CD14-positive monocyte (primary cell): Measurements from ENCODE around the gene MEF2B. TPM values are rescaled to one million over a fixed set of nuclear protein-coding genes. Genes with fewer than 3 reads are reported as not detected.

Experiments
- DNase-seq, 3 donors: peaks; one replicate each; pipeline ENCODE4 v3.0.0-alpha.2; 2011 to 2022
- H2AFZ ChIP-seq: 2 replicates; pipeline ENCODE4 v1.6.0; 2012; ENCODE audit warnings: mild to moderate bottlenecking, low read depth, low read length, inconsistent platforms; ENCODE audit not compliant: insufficient read depth, poor library complexity, severe bottlenecking
- H3K27ac ChIP-seq, 2 donors: 1 replicate in 1 of 2; 2 replicates in 1 of 2; pipeline ENCODE4 v1.5.1; 2012 to 2013; ENCODE audit warnings: low read length in 2 of 2, control low read depth in 1 of 2, inconsistent platforms in 1 of 2, low read depth in 1 of 2, mild to moderate bottlenecking in 1 of 2
- H3K27me3 ChIP-seq, 2 donors: one replicate each; pipeline versions ENCODE4 v1.6.0 to v1.6.1; 2011 to 2013; ENCODE audit warnings: low read length in 2 of 2; ENCODE audit not compliant: control insufficient read depth in 2 of 2, insufficient read depth in 2 of 2
- H3K36me3 ChIP-seq, 2 donors: replicated peaks in 1 of 2; 1 replicate in 1 of 2; 2 replicates in 1 of 2; pipeline versions ENCODE4 v1.5.1 to v1.6.1; 2012 to 2013; ENCODE audit warnings: low read length in 2 of 2, control low read depth in 1 of 2, inconsistent platforms in 1 of 2, mild to moderate bottlenecking in 1 of 2; ENCODE audit not compliant: insufficient read depth in 2 of 2, control insufficient read depth in 1 of 2
- H3K4me1 ChIP-seq, 2 donors: 1 replicate in 1 of 2; 2 replicates in 1 of 2; pipeline versions ENCODE4 v1.5.1 to v1.6.1; 2012 to 2013; ENCODE audit warnings: low read length in 2 of 2, control low read depth in 1 of 2, inconsistent platforms in 1 of 2, mild to moderate bottlenecking in 1 of 2, moderate library complexity in 1 of 2; ENCODE audit not compliant: insufficient read depth in 2 of 2, control insufficient read depth in 1 of 2
- H3K4me2 ChIP-seq: replicated peaks from 2 replicates; pipeline ENCODE3; 2012; ENCODE audit warnings: low read length, moderate library complexity, mild to moderate bottlenecking; ENCODE audit not compliant: poor library complexity, severe bottlenecking; ENCODE audit errors: extremely low read depth
- H3K4me3 ChIP-seq, 3 experiments: fragments of 200-600 bp in 1 of 3; sonication (generic) in 1 of 3; replicated peaks in 1 of 3; 1 replicate in 2 of 3; 2 replicates in 1 of 3; pipeline ENCODE4 v1.5.1; 2011 to 2013; ENCODE audit warnings: low read length in 3 of 3, mild to moderate bottlenecking in 3 of 3, control low read depth in 2 of 3, low read depth in 2 of 3, inconsistent platforms in 1 of 3, moderate library complexity in 1 of 3
- H3K79me2 ChIP-seq: 2 replicates; pipeline ENCODE4 v1.6.0; 2012; ENCODE audit warnings: mild to moderate bottlenecking, control low read depth, inconsistent platforms, low read length, moderate library complexity; ENCODE audit not compliant: insufficient read depth
- H3K9ac ChIP-seq: 2 replicates; pipeline ENCODE4 v1.6.0; 2017; ENCODE audit warnings: low read length, mild to moderate bottlenecking; ENCODE audit not compliant: insufficient read depth, poor library complexity, severe bottlenecking
- H3K9me3 ChIP-seq, 2 donors: replicated peaks in 1 of 2; 1 replicate in 1 of 2; 2 replicates in 1 of 2; pipeline versions ENCODE4 v1.5.1 to v1.6.1; 2012 to 2013; ENCODE audit warnings: low read length in 2 of 2, control low read depth in 1 of 2; ENCODE audit not compliant: control insufficient read depth in 1 of 2, insufficient read depth in 1 of 2
- H4K20me1 ChIP-seq: 2 replicates; pipeline ENCODE4 v1.6.0; 2012; ENCODE audit warnings: mild to moderate bottlenecking, low read length, control low read depth, moderate library complexity; ENCODE audit not compliant: insufficient read depth
- H3K27ac Mint-ChIP-seq, 7 donors: one replicate each; pipeline ENCODE4 v1.8.0; 2020; ENCODE audit warnings: mild to moderate bottlenecking in 7 of 7, mixed read lengths in 7 of 7, moderate library complexity in 6 of 7, inconsistent platforms in 2 of 7
- H3K27me3 Mint-ChIP-seq, 3 donors: one replicate each; pipeline ENCODE4 v1.8.0; 2021 to 2022; ENCODE audit warnings: low read depth in 3 of 3, mild to moderate bottlenecking in 3 of 3, mixed read lengths in 3 of 3, moderate library complexity in 3 of 3, inconsistent platforms in 1 of 3
- H3K36me3 Mint-ChIP-seq, 2 donors: one replicate each; pipeline ENCODE4 v1.8.0; 2020; ENCODE audit warnings: mixed read lengths in 2 of 2, inconsistent platforms in 1 of 2, mild to moderate bottlenecking in 1 of 2
- H3K4me1 Mint-ChIP-seq: one replicate; pipeline ENCODE4 v1.8.0; 2020; ENCODE audit warnings: mild to moderate bottlenecking, mixed read lengths
- H3K4me3 Mint-ChIP-seq, 2 donors: one replicate each; pipeline ENCODE4 v1.8.0; 2020; ENCODE audit warnings: mild to moderate bottlenecking in 2 of 2, mixed read lengths in 2 of 2, moderate library complexity in 1 of 2
- H3K9me3 Mint-ChIP-seq, 7 donors: one replicate each; pipeline ENCODE4 v1.8.0; 2020 to 2022; ENCODE audit warnings: mixed read lengths in 7 of 7, mild to moderate bottlenecking in 6 of 7, moderate library complexity in 6 of 7, inconsistent platforms in 2 of 7
- CTCF ChIP-seq: fragments of 200-600 bp; IDR thresholded peaks from one replicate; pipeline ENCODE4 v1.8.0; 2022; ENCODE audit warnings: antibody characterized with exemption, mild to moderate bottlenecking
- WGBS: methylation state at CpG from one replicate; pipeline ENCODE4 v1.1.5; 2013; ENCODE audit warnings: missing lambda C conversion rate; ENCODE audit not compliant: insufficient coverage; 5-methylcytosine and 5-hydroxymethylcytosine counted together
- intact Hi-C, 2 donors: fragments of 100-400 bp; cut with micrococcal nuclease; formaldehyde crosslinking; loops; one replicate each; pipeline versions ENCODE4 v1.15.0 to v1.15.1; 2023
- polyA minus RNA-seq: library from RNA; depleted of rRNA, polyadenylated mRNA; stranded (reverse); fragments of >200 nt; gene quantifications from 2 replicates; pipeline ENCODE4 v1.2.3, GENCODE V29; 2012
- polyA plus RNA-seq, 3 donors: library from polyadenylated mRNA; depleted of rRNA in 1 of 3; unstranded in 2 of 3; stranded (reverse) in 1 of 3; fragments of 300-500 nt in 2 of 3; fragments of >200 nt in 1 of 3; fragmentation: Illumina TruSeq in 2 of 3; gene quantifications; 1 replicate in 2 of 3; 2 replicates in 1 of 3; pipeline ENCODE4 v1.2.3, GENCODE V29; 2012 to 2021
- total RNA-seq, 12 experiments: library from RNA in 1 of 12; stranded (reverse) in 1 of 12; fragments of 120-200 nt in 1 of 12; gene quantifications; one replicate each; pipeline ENCODE4 v1.2.4 and lab custom pipeline; 2013 to 2026; ENCODE audit warnings: mixed read lengths in 6 of 12, inconsistent platforms in 1 of 12

Gene MEF2B
- total RNA-seq (2013) = 0.67 TPM
- polyA plus RNA-seq (1 to 10 TPM in 1 of 3 donors, under 1 TPM in 2; 0.15 to 1.8 (median 0.30) TPM), polyA minus RNA-seq (0.14 TPM in 1 of 2 replicates, not detected in the other), total RNA-seq (lab: John Stamatoyannopoulos, UW) (0 to 0.41 (median 0.08) reads per million in 11 experiments)

- H2AFZ ChIP-seq = no peak within 1 kb of the TSS
- 20% methylated on average over 56 of the region's 56 CpGs for WGBS
- H3K27ac Mint-ChIP-seq = peak within 1 kb of the TSS in 3 of 7 donors; percentile 38 to 62 (median 56)
Observed at GRCh38 chr19:19170053-19170872, at the start of gene MEF2B. Gene MEF2B (minus strand): TSS chr19:19170263. CDS start chr19:19150735, 19,528 bp downstream.

More at GRCh38 chr19:19170053-19170872, at the start of gene MEF2B:
- H3K9me3 Mint-ChIP-seq = peaks cover 0 to 3% (median 0%) of the 10 kb centered on the region in 7 donors
- Histone ChIP-seq H4K20me1 (peaks cover 34% of the 10 kb centered on the region), H3K4me2 (peak within 1 kb of the TSS; percentile 56), H3K27ac (no peak within 1 kb of the TSS), H3K36me3 (no peaks in the 10 kb centered on the region), H3K9ac (no peak within 1 kb of the TSS), H3K4me3 (peak within 1 kb of the TSS in 1 of 3 experiments; percentile 53), H3K79me2 (no peaks in the 10 kb centered on the region), H3K27me3 (peaks cover 0 to 8% of the 10 kb centered on the region in 2 donors), H3K4me1 (peaks cover 10 to 16% of the 10 kb centered on the region in 2 donors), H3K9me3 (no peaks in the 10 kb centered on the region)
- DNase-seq = peak; percentile 39 to 61 (median 47)
- no peak for TF ChIP-seq CTCF
- intact Hi-C loops = no loop called here
- H3K27me3 Mint-ChIP-seq = peaks cover 8 to 20% (median 12%) of the 10 kb centered on the region in 3 donors
- H3K4me1 Mint-ChIP-seq = peaks cover 24% of the 10 kb centered on the region
- peak within 1 kb of the TSS; percentile 58 to 78 for H3K4me3 Mint-ChIP-seq
- peaks cover 6 to 16% of the 10 kb centered on the region in 2 donors for H3K36me3 Mint-ChIP-seq
